Measurements from ENCODE around the gene HMCES.

Gene HMCES

GRCh38 chr3:129278439-129278965 lies at the start of gene HMCES:
Gene HMCES, plus strand, starts transcription at chr3:129278870. Its CDS starts 863 bp downstream, at chr3:129279733.
- peak within 1 kb of the TSS; percentile 83 for H3K4me3 ChIP-seq (ENCODE audit: low read depth, low read length)

GRCh38 chr3:129228891-129229585 lies 49.6 kb upstream of the HMCES start:
- in situ Hi-C loops (cut with HindIII; ENCODE audit: low sequenced_read_pairs), result no loop called here
- DNase-seq (ENCODE audit: low read depth, low spot score), result peak; percentile 69
- peak; percentile 21 for TF ChIP-seq CTCF (IDR thresholded peaks at IDR 0.05; ENCODE audit: low read depth, low read length)
- no peak overlapping the region for H3K4me3 ChIP-seq (ENCODE audit: low read depth, low read length)

More at GRCh38 chr3:129278439-129278965, at the start of gene HMCES:
- no peak for TF ChIP-seq CTCF (IDR thresholded peaks at IDR 0.05; ENCODE audit: low read depth, low read length)
- in situ Hi-C loops (cut with HindIII; ENCODE audit: low sequenced_read_pairs), result no loop called here
- DNase-seq (ENCODE audit: low read depth, low spot score), result peak; percentile 88

GRCh38 chr3:129230311-129231019 lies 48.2 kb upstream of the HMCES start:
- peak; percentile 75 for DNase-seq (ENCODE audit: low read depth, low spot score)
- no peak for TF ChIP-seq CTCF (IDR thresholded peaks at IDR 0.05; ENCODE audit: low read depth, low read length)
- no peak overlapping the region for H3K4me3 ChIP-seq (ENCODE audit: low read depth, low read length)
- in situ Hi-C loops (cut with HindIII; ENCODE audit: low sequenced_read_pairs), result no loop called here

GRCh38 chr3:129231331-129232119 lies 47.1 kb upstream of the HMCES start:
- in situ Hi-C loops (cut with HindIII; ENCODE audit: low sequenced_read_pairs), result no loop called here
- no peak overlapping the region for H3K4me3 ChIP-seq (ENCODE audit: low read depth, low read length)
- no peak for DNase-seq (ENCODE audit: low read depth, low spot score)
- TF ChIP-seq CTCF (IDR thresholded peaks at IDR 0.05; ENCODE audit: low read depth, low read length), result no peak

GRCh38 chr3:129233538-129233937 lies 45.1 kb upstream of the HMCES start:
- in situ Hi-C loops (cut with HindIII; ENCODE audit: low sequenced_read_pairs), result no loop called here
- no peak overlapping the region for H3K4me3 ChIP-seq (ENCODE audit: low read depth, low read length)
- no peak for DNase-seq (ENCODE audit: low read depth, low spot score)
- no peak for TF ChIP-seq CTCF (IDR thresholded peaks at IDR 0.05; ENCODE audit: low read depth, low read length)

GRCh38 chr3:129234441-129234840 lies 44.2 kb upstream of the HMCES start:
- no peak for TF ChIP-seq CTCF (IDR thresholded peaks at IDR 0.05; ENCODE audit: low read depth, low read length)
- no peak overlapping the region for H3K4me3 ChIP-seq (ENCODE audit: low read depth, low read length)
- in situ Hi-C loops (cut with HindIII; ENCODE audit: low sequenced_read_pairs), result no loop called here
- DNase-seq (ENCODE audit: low read depth, low spot score), result no peak

All from astrocyte of the spinal cord (primary cell).